ENCODE measurements around the gene GRIN3B. TPM values are rescaled to one million over a fixed set of nuclear protein-coding genes. Genes with fewer than 3 reads are reported as not detected.

GRIN3B gene
- total RNA-seq, 4 donors from 2014 or later: not detected

DNA sequence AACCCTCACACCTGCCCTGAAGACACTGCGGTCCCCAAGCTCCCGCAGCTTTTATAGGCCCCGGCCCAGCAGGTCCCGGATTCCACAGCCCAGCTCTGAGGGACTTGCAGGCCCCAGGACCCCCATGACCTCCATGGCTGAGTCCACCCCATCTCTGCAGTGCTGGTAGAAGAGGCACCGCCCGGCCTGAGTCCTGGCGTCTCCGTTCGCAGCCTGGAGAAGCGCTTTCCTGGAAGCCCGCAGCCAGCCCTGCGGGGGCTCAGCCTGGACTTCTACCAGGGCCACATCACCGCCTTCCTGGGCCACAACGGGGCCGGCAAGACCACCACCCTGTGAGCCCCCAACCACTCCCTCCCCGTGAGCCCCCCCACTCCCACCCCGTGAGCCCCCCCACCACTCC, 48.9 kb downstream of the GRIN3B start:
- Histone ChIP-seq H3K9me3 (no peaks in the 10 kb centered on the region), H3K27ac (no peak overlapping the region), H3K4me3 (no peak overlapping the region), H3K36me3 (peaks cover 0 to 15% of the 10 kb centered on the region in 2 donors), H3K4me1 (no peaks in the 10 kb centered on the region), H3K27me3 (no peaks in the 10 kb centered on the region)
- in situ Hi-C loops (cut with MboI; ENCODE audit: low sequenced_read_pairs in 4 of 4) (no loop called here), intact Hi-C loops (cut with DNase I; ENCODE audit: low total_unique reads) (no loop called here)
- DNase-seq: no peak
- no peak for TF ChIP-seq POLR2A (IDR thresholded peaks at IDR 0.05)
- TF ChIP-seq, protein P1, sequence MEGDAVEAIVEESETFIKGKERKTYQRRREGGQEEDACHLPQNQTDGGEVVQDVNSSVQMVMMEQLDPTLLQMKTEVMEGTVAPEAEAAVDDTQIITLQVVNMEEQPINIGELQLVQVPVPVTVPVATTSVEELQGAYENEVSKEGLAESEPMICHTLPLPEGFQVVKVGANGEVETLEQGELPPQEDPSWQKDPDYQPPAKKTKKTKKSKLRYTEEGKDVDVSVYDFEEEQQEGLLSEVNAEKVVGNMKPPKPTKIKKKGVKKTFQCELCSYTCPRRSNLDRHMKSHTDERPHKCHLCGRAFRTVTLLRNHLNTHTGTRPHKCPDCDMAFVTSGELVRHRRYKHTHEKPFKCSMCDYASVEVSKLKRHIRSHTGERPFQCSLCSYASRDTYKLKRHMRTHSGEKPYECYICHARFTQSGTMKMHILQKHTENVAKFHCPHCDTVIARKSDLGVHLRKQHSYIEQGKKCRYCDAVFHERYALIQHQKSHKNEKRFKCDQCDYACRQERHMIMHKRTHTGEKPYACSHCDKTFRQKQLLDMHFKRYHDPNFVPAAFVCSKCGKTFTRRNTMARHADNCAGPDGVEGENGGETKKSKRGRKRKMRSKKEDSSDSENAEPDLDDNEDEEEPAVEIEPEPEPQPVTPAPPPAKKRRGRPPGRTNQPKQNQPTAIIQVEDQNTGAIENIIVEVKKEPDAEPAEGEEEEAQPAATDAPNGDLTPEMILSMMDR (IDR thresholded peaks at IDR 0.05 in 4 of 5, conservative IDR thresholded peaks at IDR 0.05 in 1 of 5): no peak
- no peak for ATAC-seq

DNA sequence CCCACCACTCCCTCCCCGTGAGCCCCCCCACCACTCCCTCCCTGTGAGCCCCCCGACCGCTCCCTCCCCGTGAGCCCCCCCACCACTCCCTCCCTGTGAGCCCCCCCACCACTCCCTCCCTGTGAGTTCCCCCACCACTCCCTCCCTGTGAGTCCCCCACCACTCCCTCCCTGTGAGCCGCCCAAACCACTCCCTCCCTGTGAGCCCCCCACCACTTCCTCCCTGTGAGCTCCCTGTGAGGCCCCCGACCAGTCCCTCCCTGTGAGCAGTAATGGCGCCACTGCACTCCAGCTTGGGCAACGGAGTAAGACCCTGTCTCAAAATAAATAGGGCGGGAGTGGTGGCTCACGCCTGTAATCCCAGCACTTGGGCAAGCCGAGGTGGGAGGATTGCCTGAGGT, 49.6 kb downstream of the GRIN3B start:
- no peak for ATAC-seq
- in situ Hi-C loops (cut with MboI; ENCODE audit: low sequenced_read_pairs in 4 of 4) (no loop called here), intact Hi-C loops (cut with DNase I; ENCODE audit: low total_unique reads) (no loop called here)

GRCh38 chr19:1050989-1051788, 51.0 kb downstream of the GRIN3B start:
- no peaks in the 10 kb centered on the region for H3K4me1 ChIP-seq
- no peaks in the 10 kb centered on the region for H3K27me3 ChIP-seq
- DNase-seq (no peak), ATAC-seq (no peak)
- no peak overlapping the region for H3K4me3 ChIP-seq
- intact Hi-C loops (cut with DNase I; ENCODE audit: low total_unique reads): no loop called here
- no peak overlapping the region for H3K27ac ChIP-seq
- peaks cover 0 to 31% of the 10 kb centered on the region in 2 donors for H3K36me3 ChIP-seq
- in situ Hi-C loops (cut with MboI; ENCODE audit: low sequenced_read_pairs in 4 of 4): no loop called here
- TF ChIP-seq, protein P1 (IDR thresholded peaks at IDR 0.05 in 4 of 5, conservative IDR thresholded peaks at IDR 0.05 in 1 of 5): no peak
- no peak for TF ChIP-seq POLR2A (IDR thresholded peaks at IDR 0.05)
- peaks cover 0 to under 1% (median 0%) of the 10 kb centered on the region in 3 donors for H3K9me3 ChIP-seq

More for the DNA sequence above, 49.6 kb downstream of the GRIN3B start:
- H3K4me1 ChIP-seq: no peaks in the 10 kb centered on the region
- no peaks in the 10 kb centered on the region for H3K27me3 ChIP-seq
- peaks cover 0 to 22% of the 10 kb centered on the region in 2 donors for H3K36me3 ChIP-seq
- no peak for TF ChIP-seq POLR2A (IDR thresholded peaks at IDR 0.05)
- TF ChIP-seq, protein P1 (IDR thresholded peaks at IDR 0.05 in 4 of 5, conservative IDR thresholded peaks at IDR 0.05 in 1 of 5): no peak
- no peak overlapping the region for H3K4me3 ChIP-seq
- H3K27ac ChIP-seq: no peak overlapping the region
- DNase-seq: no peak
- no peaks in the 10 kb centered on the region for H3K9me3 ChIP-seq

DNA sequence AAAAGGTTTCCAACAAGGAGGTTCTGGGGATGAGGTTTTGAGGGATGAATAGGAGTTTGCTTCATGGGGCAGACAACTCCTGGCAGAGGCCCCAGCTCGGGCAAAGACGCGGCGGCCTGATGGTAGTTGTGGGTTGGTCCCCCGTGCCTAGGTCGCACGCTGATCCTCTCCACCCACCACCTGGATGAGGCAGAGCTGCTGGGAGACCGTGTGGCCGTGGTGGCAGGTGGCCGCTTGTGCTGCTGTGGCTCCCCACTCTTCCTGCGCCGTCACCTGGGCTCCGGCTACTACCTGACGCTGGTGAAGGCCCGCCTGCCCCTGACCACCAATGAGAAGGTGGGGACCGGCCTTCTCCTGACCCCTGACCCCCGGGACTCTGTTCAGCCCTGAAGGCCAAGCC, 51.6 kb downstream of the GRIN3B start:
- Histone ChIP-seq H3K9me3 (peaks cover 0 to 7% (median 0%) of the 10 kb centered on the region in 3 donors), H3K27ac (no peak overlapping the region), H3K4me3 (no peak overlapping the region), H3K27me3 (no peaks in the 10 kb centered on the region), H3K4me1 (no peaks in the 10 kb centered on the region), H3K36me3 (peaks cover 0 to 31% of the 10 kb centered on the region in 2 donors)
- ATAC-seq (no peak), DNase-seq (no peak)
- in situ Hi-C loops (cut with MboI; ENCODE audit: low sequenced_read_pairs in 4 of 4) (no loop called here), intact Hi-C loops (cut with DNase I; ENCODE audit: low total_unique reads) (no loop called here)
- TF ChIP-seq, protein P1 (IDR thresholded peaks at IDR 0.05 in 4 of 5, conservative IDR thresholded peaks at IDR 0.05 in 1 of 5): no peak
- no peak for TF ChIP-seq POLR2A (IDR thresholded peaks at IDR 0.05)
